ENCODE data around the gene TOLLIP.

GRCh38 chr11:1296287-1296686 is 13.1 kb downstream of the TOLLIP start:
- TF ChIP-seq CTCF (IDR thresholded peaks at IDR 0.05) (no peak), EP300 (IDR thresholded peaks at IDR 0.05) (no peak)

Measured in tibial nerve (tissue), 4 donors.